GM19468 (cell line): ENCODE results near the gene ZDHHC8.

ENCODE experiments used
- ATAC-seq: cut with Tn5 transposase; IDR thresholded peaks from one replicate; pipeline ENCODE4 v1.9.1; 2021; ENCODE audit warnings: mild to moderate bottlenecking, moderate library complexity, moderate number of reproducible peaks; ENCODE audit not compliant: unreplicated experiment; ENCODE audit errors: extremely low read depth

Gene ZDHHC8

GRCh38 chr22:20131597-20131858 is at the start of gene ZDHHC8:
Gene ZDHHC8 (plus strand): TSS chr22:20131804. CDS start chr22:20131948, 144 bp downstream.
- ATAC-seq = no peak

- ATAC-seq = no peak
These were observed 48.3 kb upstream of the ZDHHC8 start for GRCh38 chr22:20083157-20083890.

GRCh38 chr22:20083891-20084546 is 47.6 kb upstream of the ZDHHC8 start:
- ATAC-seq = no peak

- ATAC-seq = no peak
These were observed 46.8 kb upstream of the ZDHHC8 start for GRCh38 chr22:20084547-20085413.

- no peak for ATAC-seq
These were observed 46.0 kb upstream of the ZDHHC8 start for GRCh38 chr22:20085651-20086050.

GRCh38 chr22:20086101-20086599 is 45.5 kb upstream of the ZDHHC8 start:
- ATAC-seq = no peak

GRCh38 chr22:20086763-20087162 is 44.8 kb upstream of the ZDHHC8 start:
- no peak for ATAC-seq

GRCh38 chr22:20087319-20088262 is 44.0 kb upstream of the ZDHHC8 start:
- ATAC-seq = no peak

GRCh38 chr22:20088263-20088648 is 43.3 kb upstream of the ZDHHC8 start:
- ATAC-seq = no peak

- no peak for ATAC-seq
These were observed 42.2 kb upstream of the ZDHHC8 start for GRCh38 chr22:20089226-20089976.

- ATAC-seq = no peak
These were observed 41.5 kb upstream of the ZDHHC8 start for GRCh38 chr22:20089977-20090729.

- no peak for ATAC-seq
These were observed 40.8 kb upstream of the ZDHHC8 start for GRCh38 chr22:20090730-20091240.

GRCh38 chr22:20091690-20092476 is 39.7 kb upstream of the ZDHHC8 start:
- ATAC-seq = no peak

- ATAC-seq = no peak
These were observed 39.1 kb upstream of the ZDHHC8 start for GRCh38 chr22:20092477-20092854.

- no peak for ATAC-seq
These were observed 38.0 kb upstream of the ZDHHC8 start for GRCh38 chr22:20093418-20094196.

- no peak for ATAC-seq
These were observed 37.3 kb upstream of the ZDHHC8 start for GRCh38 chr22:20094197-20094807.
